NCI-H446 treated with DMSO at 0.1 percent for 48 hours (cell line): ENCODE results near the gene MCM5.
"Not testable (repeated sequence)": the region's sequence is repeated elsewhere in the genome, so short reads cannot be mapped to it uniquely, and the experiment has no call there.

Experiments
- DNase-seq: peaks from one replicate; lab custom pipeline; 2025; lab: John Stamatoyannopoulos, UW

Gene MCM5

DNA sequence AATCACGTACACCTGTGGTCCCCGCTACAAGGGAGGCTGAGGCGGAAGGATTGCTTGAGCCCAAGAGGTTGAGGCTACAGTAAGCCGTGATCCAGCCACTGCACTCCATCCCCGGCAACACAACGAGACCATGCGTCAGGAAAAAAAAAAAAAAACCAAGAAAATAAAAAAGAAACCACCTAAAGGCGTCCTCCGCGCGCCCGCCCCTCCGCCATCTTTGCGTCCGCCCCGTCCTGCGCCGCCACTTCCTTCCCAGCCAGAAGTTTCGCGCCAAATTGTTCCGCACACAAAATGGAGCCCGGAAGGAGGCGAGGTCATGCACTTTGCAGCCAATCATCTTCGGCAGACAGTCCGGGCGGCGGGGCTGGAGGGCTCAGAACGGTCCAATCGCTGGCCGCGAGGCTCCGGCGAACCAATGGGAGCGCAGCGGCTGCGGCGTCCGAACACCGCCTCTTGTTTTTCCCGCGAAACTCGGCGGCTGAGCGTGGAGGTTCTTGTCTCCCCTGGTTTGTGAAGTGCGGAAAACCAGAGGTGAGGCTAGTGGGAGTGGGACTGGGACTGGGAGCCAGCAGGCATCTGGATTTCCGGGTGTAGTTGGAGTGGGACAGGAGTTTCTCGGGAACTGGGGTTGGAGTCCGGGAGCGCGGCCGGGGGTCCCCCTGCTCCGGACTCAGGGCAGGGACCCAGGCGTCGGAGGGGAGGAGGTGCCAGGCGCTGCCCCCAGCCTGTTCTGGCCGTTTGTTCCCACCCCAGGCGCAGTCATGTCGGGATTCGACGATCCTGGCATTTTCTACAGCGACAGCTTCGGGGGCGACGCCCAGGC is at the start of gene MCM5:
Gene MCM5, plus strand, starts transcription at position 463 of the 823 bp plus-strand sequence. Its CDS starts 299 bp downstream, at position 762.
- DNase-seq = peak; percentile 93

DNA sequence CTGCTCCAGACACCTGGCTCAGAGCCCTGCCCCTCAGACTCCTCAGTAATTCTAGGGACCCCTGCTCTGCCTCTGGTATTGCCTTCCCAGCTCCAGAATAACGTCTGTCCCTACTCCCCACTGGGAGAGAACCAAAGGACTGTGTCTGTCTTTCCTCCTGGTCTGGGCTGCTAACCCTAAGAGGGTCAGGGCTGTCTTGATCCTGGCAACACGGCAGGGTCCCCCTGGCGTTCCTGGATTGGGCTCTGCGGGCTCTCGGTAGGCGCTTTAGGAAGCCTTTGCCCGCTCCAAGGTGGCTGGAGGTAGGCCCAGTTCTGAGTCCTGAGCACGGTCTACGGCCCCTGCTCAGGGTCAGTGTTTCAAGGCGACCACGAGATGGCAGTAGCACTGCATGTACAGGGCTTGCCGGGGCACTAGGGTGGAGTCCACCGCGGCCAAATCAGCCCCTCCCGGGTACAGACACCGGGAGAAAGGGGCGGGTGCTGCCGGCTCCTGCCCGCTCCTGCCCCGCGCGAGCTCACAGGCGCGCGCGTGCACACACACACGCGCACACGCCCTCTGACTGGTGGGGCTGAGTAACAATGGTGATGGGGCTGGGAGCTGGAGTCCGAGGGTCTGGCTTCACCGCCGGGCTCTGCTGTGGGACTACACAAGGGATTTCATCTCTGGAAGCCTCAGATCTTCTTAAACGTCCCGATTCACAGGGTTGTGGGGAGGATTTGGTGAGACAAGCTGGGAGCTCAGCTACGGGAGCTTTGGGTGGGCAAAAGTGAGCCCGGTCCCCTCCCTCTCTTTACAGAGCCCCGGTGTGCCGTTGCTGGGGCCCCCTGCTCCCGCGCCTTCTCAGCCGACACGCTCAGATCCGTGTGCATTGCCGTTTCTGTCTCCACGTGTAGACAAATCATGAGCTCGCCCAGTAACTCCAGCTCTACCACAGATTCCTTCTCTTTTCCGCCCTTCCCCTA is 49.1 kb upstream of the MCM5 start:
- peak; percentile 53 for DNase-seq

DNA sequence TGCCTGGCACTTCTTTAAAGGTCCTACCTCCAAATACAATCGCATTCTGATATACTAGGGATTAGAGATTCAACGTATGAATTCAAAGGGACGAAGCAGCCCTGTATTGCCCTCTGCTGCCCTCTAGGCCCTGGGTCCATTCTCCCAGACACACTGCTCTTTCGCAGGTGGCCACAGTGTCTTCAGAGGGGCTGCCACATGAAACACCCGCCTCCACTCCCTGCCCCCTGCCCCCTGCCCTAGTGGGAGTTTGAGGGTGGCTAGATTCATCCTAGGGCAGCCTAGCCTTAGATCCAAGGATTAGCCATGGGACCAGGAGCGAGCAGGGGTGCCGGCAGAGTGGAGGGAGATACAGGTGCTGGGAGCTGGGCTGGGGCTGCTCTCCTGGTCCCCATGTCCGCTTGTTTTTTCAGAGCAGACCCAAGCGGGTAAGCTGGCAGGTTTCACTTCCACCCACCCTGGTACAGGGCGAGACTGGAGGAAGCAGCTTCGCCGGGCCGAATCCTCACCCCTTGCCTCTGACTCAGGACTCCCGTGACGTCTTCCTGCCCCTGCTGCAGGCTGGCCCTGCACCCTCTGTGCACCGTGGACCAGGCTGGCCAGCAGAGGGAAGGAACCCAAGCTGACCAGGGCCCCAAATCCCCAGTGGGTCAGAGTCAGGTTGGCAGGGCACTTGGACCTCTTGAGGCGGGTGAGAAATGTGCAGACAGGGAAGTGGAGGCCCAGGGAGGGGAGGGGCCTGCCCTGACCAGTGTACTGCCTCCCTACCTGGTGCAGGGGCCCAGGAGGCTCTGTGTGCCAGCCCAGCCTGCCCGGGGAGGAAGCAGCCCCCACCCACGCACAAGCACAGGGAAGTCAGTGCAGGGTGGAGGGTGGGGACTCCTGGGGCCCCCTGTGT is 47.5 kb upstream of the MCM5 start:
- no peak for DNase-seq

DNA sequence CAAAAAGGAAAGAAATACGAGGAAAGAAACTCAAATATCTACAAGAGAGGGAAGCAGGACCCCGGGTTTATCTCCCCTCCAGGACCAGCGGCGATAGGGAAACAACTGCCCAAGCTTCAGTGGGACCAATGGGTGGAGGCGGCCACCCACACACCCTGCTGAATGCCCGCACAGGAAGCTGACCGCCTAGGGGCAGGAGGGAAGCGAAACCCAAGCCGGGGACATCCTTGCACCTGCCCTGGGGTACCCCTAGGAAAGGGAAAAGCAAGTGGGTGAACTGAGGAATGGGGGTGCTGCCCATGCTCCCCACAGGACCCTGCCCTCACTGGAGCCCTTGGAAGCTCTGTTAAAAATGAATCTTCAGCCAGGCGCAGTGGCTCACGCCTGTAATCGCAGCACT is 46.6 kb upstream of the MCM5 start:
- DNase-seq = no peak

DNA sequence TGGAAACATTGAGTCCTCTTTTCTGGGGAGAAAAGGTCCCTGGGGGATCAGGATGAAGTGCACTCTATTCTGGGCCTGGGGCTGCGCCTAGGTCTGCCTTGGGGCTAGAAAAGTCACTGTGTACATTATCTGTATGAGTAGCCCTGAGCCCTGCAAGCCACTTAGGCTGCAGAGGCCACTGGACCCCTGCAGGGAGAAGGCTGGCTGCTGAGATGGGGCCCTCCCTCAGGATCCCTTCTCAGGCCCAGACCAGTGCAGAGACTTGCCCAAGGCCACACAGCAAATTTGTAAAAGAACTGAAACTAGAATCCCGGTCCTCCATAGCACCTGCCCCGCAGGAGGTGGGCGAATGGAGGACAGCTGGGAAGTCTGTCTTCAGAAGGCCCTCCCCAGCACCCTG is 45.9 kb upstream of the MCM5 start:
- no peak for DNase-seq

DNA sequence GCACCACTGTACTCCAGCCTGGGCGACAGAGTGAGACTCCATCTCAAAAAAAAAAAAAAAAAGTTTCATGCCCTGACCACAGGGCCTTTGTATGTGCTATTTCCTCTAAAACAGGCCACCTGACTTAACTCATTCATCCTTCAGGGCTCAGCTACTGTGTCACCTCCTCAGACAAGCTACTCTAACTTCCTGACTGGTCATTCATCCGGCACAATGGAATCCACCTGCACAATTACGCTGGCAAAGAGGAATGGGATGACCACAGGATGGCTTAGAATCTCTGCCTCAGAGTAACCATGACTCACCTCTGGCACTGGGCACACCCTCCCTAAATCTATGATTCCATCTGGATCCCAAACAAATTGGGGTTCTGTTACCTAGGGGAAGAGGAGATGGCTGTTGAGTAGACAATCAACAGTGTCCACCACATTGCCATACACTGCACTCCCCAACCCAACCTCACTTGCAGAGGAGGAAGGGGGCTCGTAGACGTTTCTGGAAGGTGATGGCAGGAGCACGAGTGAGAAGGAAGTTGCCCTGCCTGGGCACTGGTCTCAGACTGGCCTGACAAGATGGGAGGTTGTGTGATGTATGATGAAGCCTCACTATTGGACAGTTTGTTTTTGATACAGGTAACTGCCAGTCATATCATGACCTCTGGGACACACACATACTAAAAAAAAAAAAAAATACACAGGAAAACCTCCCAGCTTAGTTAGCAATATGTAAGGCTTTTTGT is 41.9 kb upstream of the MCM5 start:
- no peak for DNase-seq

DNA sequence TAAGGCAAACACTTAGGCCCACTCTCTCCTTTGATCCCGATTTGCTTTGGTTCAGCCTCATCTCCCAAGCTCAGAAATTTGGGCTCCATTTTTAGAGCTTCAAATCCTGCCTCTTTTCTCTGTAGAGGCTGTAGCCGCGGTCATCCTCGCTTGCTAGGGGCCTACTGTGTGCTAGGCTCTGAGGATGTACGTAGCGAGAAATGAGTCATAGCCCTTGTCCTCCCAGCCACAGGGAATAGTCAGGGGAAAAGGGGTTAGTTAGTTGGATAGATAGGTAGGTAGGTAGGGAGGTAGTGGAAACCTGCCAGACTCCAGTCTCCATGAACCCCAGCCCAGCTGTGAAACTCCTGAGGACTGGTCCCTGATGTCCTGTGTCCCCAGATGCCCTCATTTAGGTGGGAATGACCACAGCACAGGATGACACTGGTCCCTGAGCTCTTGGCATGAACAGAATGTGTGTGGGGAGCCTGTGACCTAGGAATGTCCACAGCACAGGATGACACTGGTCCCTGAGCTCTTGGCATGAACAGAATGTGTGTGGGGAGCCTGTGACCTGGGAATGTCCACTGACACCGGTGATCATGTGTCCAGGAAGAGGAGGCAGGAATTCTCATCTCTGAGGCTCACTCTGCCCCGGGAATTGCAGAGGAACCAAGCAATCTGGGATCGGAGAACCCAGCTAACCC is 40.4 kb upstream of the MCM5 start:
- no peak for DNase-seq

DNA sequence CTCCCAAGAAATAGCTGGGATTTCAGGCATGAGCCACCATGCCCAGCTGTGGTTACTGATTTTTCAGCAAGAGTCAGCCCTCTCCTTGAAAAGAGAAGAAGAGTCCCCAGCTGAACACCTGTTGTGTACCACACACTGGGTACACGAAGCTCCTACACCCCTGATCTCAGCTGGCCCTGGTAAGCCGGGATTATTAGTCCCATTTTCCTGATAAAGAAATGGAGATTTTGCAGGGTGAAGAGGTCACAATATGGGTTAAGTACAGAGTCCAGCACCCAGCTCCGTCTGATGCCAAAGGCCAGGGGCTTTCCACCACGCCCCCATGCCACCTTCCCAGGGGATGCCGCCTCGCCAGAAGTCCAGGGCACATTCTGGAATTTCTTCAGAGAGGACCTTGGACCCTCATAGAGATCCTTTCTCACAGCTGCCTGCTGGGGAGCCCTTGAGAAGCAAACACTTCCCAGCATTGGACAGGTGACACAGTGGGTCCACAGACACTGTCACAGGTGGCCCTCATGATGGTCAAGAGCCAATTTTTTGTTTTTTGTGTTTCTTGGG is 38.9 kb upstream of the MCM5 start:
- no peak for DNase-seq

DNA sequence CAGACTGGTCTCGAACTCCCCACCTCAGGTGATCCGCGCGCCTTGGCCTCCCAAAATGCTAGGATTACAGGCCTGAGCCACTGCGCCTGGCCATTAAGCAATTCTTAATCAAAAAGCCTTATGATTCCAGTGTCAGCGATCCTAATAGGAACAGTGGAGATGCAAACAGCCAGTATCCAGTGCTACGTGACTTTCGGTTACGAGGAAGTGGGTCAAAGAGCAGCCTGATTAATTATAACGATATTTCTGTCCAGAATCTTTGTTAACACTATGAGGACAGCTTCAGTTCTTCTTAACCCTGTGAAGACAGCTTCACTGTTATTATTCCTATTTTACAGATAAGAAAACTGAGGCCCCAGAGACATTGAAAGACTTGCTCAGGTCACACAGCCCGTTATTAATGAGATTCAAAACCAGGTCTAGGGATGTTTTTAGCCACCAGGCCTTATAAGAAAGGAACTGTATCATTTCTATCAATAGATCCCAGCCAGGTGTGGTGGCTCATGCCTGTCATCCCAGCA is 36.3 kb upstream of the MCM5 start:
- no peak for DNase-seq

DNA sequence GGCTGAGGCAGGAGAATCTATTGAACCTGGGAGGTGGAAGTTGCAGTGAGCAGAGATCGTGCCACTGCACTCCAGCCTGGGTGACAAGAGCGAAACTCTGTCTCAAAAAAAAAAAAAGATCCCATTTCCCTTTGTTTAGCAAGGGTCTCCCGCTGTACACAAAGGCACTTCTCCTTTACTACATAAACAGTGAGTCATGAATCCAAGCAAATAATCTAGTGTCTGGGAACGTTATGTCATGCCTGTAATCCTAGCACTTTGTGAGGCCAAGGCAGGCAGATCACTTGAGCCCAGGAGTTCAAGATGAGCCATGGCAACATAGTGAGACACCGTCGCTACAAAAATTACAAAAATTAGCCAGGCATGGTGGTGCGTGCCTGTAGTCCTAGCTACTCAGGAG is 35.7 kb upstream of the MCM5 start:
- DNase-seq = not testable (repeated sequence)

DNA sequence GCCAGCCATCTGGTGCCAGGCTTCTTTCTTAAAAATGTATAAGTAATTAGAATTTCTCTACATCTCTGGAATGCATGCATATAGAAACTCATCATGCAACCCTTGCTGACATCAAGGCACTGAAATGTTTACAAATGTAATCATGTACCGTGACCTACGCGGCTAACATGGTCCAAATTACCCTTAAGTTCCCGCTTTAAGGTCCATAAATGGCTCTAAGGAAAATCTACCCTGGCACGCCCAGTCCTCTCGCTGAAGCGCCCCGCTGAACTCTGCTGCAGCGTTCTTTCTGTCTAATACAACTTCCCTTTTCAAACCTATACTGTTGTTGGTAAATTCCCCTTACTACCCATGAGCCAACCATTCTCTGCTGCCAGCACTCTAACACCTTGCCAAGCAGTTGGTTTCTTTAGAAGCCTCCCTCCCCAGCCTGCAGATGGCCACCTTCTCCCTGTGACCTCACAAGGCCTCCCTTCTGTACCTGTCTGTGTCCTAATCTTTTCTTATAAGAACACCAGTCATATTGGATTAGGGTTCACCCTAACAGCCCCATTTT is 32.5 kb upstream of the MCM5 start:
- DNase-seq = no peak

DNA sequence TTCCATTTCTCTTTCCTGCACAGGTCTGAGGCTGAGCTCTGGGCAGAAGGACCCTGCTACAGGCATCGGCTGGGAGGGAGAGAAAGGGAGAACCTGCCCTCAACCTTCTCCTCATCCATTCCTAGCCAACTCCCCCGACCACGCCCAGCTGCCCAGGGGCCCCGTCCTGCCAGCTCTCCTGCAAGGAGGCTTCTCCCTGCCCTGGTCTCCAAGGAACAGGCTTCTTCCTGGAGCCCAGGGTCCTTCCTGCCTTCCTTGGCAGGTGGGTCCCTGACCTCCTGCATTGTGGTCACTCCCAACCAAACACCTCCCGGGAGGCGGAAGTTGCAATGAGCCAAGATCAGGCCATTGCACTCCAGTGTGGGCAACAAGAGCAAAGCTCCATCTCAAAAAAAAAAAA is 31.6 kb upstream of the MCM5 start:
- DNase-seq = no peak

DNA sequence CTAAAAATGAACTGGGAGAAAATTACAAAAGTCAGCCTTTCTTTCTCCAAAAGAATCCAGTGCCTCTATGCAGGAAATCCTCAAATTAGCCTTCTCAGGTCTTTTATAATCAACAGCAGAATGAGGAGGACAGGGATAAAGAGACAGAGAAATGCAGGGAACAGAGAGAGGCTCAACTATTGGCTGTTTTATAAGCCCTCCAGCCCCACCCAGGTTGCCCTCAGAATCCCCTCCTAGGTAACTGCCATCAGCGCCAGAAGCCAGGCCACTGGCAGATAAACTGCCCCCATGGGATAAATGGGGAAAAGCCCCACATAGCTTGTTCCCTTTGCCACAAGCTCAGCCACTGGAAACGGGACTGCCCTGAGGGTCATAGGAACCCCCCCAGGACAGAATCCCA is 29.9 kb upstream of the MCM5 start:
- no peak for DNase-seq

DNA sequence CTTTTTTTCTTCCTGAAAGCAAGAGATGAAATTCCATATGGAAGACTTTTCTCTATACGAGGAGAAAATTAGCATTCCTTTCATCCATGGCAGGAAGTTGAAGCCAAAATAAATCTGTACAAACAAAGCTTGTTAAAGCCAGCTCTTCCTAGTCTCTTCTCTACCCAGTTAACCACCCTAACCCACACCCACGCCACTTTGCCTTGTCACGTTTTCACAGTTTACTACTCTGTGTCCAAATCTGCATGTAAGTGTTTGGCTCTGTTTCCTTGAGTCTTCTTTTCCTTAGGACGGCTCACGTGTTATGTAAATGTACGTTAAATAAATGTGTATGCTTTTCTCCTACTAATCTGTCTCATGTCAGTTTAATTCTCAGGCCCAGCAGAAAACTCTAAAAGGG is 26.2 kb upstream of the MCM5 start:
- no peak for DNase-seq

DNA sequence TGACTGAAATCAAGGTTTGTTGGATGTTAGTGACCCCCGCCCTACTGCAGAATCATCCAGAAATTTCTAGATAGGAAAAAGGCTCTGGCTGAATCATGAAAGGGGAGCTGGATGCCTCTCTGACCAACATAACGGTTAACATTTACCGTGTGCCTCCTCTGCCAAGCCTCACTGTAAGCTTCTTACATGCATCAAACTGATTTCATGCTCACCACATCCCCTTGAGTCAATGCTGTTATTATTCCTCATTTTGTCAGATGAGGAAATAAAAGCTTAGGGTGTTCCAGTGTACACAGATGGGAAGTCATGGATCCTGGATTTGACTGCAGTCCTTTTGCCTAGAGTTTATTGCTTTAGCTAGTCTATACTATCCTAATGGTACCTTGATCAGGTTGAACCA is 24.9 kb upstream of the MCM5 start:
- no peak for DNase-seq

DNA sequence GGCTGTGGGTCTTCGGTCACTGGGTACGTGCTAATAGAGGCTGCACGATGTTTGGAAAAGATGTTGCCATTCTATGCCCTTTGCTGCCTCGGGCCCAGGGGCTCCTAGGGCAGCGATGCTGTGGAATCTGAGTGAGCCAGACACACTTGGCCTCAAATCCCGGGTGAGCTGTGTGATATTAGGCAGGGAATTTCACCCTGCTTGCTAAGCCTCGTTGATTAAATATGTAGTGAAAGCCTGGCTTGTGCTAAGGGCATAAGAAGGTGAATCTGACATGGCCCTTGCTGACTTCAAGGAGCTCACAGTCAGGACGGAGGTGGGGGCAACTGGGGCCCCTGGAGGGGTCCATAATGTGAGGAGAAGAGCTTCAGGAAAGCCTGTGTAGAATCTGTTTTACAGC is 24.4 kb upstream of the MCM5 start:
- DNase-seq = no peak

DNA sequence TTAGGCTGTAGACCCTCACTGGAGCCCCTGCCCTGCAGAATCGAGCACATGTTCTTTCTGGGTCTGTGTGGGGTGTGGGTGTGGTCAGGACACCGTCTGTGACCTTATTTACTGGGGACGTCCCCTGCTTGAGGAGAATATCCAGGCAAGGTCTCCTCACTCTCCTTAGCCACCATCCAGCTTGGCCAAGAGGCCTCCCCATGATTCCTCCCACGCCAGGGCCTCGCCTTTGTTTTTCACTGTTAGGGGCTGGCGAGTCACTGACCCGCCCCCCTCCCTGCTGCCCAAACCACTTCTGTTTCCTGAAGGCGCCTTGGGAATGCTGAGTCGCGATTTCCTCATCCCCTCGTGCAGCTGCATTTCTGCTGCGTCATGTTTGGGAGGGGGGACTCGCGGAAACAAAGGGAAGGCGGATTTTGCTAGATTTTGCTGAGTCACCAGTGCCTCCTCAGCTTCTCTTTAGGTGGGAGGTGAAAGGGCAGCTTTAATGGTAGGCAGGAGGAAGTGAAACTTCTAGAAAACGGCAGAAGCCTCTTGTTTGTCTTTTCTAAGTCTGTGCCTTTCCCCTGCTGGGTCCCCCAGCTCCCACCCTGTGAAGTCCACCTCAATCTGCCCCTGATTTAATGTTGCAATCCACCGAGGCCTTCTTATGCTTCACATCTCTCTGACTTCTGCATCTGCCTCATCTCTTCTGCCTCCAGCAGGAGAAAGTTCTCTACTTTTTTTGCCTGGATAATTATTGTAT is 23.0 kb upstream of the MCM5 start:
- DNase-seq = no peak

DNA sequence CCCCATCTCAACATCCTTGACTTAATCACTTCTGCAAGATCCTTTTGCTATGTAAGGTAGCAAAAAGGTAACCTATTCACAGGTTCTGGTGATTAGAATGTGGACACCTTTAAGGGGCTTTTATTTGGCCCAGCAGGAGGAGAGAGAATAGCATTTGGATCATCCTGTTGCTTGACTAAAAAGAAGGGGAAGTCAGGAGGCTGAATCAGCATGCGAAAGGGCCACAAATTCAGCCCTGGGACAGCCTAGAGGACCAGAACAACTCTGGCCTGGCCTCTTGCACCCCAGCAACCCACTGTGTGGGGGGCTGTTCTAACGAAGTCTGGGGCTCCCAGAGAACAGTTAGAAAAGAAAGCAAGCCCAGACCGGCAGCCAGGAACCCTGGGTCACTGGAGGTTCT is 22.2 kb upstream of the MCM5 start:
- DNase-seq = no peak

DNA sequence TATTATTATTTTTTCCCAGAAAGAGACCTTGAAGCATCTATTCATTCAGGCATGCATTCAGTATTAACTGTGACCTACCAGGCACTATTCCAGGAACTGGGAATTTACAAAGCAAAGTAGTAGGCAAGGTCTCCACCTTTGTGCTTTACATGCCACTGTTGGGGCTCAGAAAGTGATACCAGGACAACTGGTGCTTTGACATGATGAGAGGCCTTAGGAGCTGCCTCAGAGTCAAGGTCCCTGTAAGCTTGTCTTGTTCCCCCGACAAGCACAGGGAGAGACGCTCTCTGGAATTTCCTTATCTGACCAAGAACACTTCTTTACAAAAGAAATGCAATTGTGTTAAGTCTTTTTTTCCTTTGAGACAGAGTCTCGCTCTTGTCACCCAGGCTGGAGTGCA is 21.3 kb upstream of the MCM5 start:
- no peak for DNase-seq
